ENCODE results near the gene PTPRF.

The PTPRF gene

GRCh38 chr1:43648876-43649477, 118.3 kb downstream of the PTPRF start:
- DNase-seq (ENCODE audit: low spot score): no peak
- TF ChIP-seq CTCF (IDR thresholded peaks at IDR 0.05; ENCODE audit: extremely low read depth, missing control alignments): no peak

- DNase-seq (ENCODE audit: low spot score): peak; percentile 97
- TF ChIP-seq CTCF (IDR thresholded peaks at IDR 0.05; ENCODE audit: extremely low read depth, missing control alignments): no peak
Observed at GRCh38 chr1:43650310-43651085, 119.8 kb downstream of the PTPRF start.

GRCh38 chr1:43651188-43651587, 120.5 kb downstream of the PTPRF start:
- DNase-seq (ENCODE audit: low spot score): no peak
- TF ChIP-seq CTCF (IDR thresholded peaks at IDR 0.05; ENCODE audit: extremely low read depth, missing control alignments): no peak

GRCh38 chr1:43651902-43652301, 121.2 kb downstream of the PTPRF start:
- TF ChIP-seq CTCF (IDR thresholded peaks at IDR 0.05; ENCODE audit: extremely low read depth, missing control alignments): no peak
- no peak for DNase-seq (ENCODE audit: low spot score)

GRCh38 chr1:43653339-43653738, 122.7 kb downstream of the PTPRF start:
- peak; percentile 17 for TF ChIP-seq CTCF (IDR thresholded peaks at IDR 0.05; ENCODE audit: extremely low read depth, missing control alignments)
- no peak for DNase-seq (ENCODE audit: low spot score)

GRCh38 chr1:43653893-43654292, 123.2 kb downstream of the PTPRF start:
- peak; percentile 43 for DNase-seq (ENCODE audit: low spot score)

More at GRCh38 chr1:43653893-43654292, 123.2 kb downstream of the PTPRF start:
- no peak for TF ChIP-seq CTCF (IDR thresholded peaks at IDR 0.05; ENCODE audit: extremely low read depth, missing control alignments)

Measured in GM20000 (cell line).